Mesendoderm (in vitro differentiated cells): ENCODE measurements around the gene GRID2.
A peak's percentile ranks its signal among the peaks of the same experiment; 100 is the strongest.

Source experiments
- DNase-seq: peaks from one replicate; pipeline ENCODE4 v3.0.0; 2013
- H2AK5ac ChIP-seq: 2 replicates; pipeline ENCODE4 v1.6.1; 2013; ENCODE audit warnings: low read length, inconsistent platforms
- H2BK120ac ChIP-seq: 2 replicates; pipeline ENCODE4 v1.6.1; 2013; ENCODE audit warnings: low read depth, mild to moderate bottlenecking, low read length, moderate library complexity, mixed read lengths
- H2BK15ac ChIP-seq: replicated peaks from 2 replicates; pipeline ENCODE4 v1.6.1; 2013; ENCODE audit warnings: low read depth, mild to moderate bottlenecking, moderate library complexity
- H2BK5ac ChIP-seq: 2 replicates; pipeline ENCODE4 v1.6.1; 2013; ENCODE audit warnings: low read length, inconsistent platforms
- H3K18ac ChIP-seq: 2 replicates; pipeline ENCODE4 v1.6.1; 2013; ENCODE audit warnings: mild to moderate bottlenecking, low read length, mixed read lengths
- H3K23ac ChIP-seq: one replicate; pipeline ENCODE4 v1.6.1; 2013; ENCODE audit warnings: low read length
- H3K27ac ChIP-seq: 2 replicates; pipeline ENCODE4 v1.5.1; 2013; ENCODE audit warnings: low read depth, mild to moderate bottlenecking, inconsistent platforms, low read length, moderate library complexity
- H3K27me3 ChIP-seq: 2 replicates; pipeline ENCODE4 v1.6.1; 2013; ENCODE audit warnings: low read length, control low read depth, mild to moderate bottlenecking, inconsistent platforms; ENCODE audit not compliant: insufficient read depth, poor library complexity
- H3K36me3 ChIP-seq: 2 replicates; pipeline ENCODE4 v1.6.1; 2013; ENCODE audit warnings: low read length, inconsistent platforms; ENCODE audit not compliant: control insufficient read depth, insufficient read depth
- H3K4ac ChIP-seq: one replicate; pipeline ENCODE4 v1.6.1; 2013; ENCODE audit warnings: low read depth, mild to moderate bottlenecking, low read length, moderate library complexity
- H3K4me1 ChIP-seq: 2 replicates; pipeline ENCODE4 v1.6.1; 2013; ENCODE audit warnings: low read depth, low read length, inconsistent platforms; ENCODE audit not compliant: control insufficient read depth
- H3K4me2 ChIP-seq: 2 replicates; pipeline ENCODE4 v1.6.1; 2013; ENCODE audit warnings: low read length
- H3K4me3 ChIP-seq: 2 replicates; pipeline ENCODE4 v1.5.1; 2013; ENCODE audit warnings: mild to moderate bottlenecking, low read length
- H3K56ac ChIP-seq: one replicate; pipeline ENCODE4 v1.6.1; 2013; ENCODE audit warnings: low read length
- H3K79me1 ChIP-seq: 2 replicates; pipeline ENCODE4 v1.6.1; 2013; ENCODE audit warnings: low read length, inconsistent platforms
- H3K79me2 ChIP-seq: 2 replicates; pipeline ENCODE4 v1.6.1; 2013; ENCODE audit warnings: mild to moderate bottlenecking, low read length; ENCODE audit not compliant: control insufficient read depth, insufficient read depth
- H3K9ac ChIP-seq: 2 replicates; pipeline ENCODE4 v1.6.1; 2013; ENCODE audit warnings: low read length, inconsistent platforms
- H4K5ac ChIP-seq: one replicate; pipeline ENCODE4 v1.6.1; 2013; ENCODE audit warnings: low read length
- H4K8ac ChIP-seq: one replicate; pipeline ENCODE4 v1.6.1; 2013; ENCODE audit warnings: low read depth, mild to moderate bottlenecking, control low read depth, low read length, moderate library complexity
- WGBS: extraction: QIAGEN DNeasy Blood & Tissue Kit; methylation state at CpG from one replicate; pipeline ENCODE4 v1.1.7; 2013; ENCODE audit warnings: low lambda C conversion rate, missing lambda C conversion rate; ENCODE audit not compliant: insufficient coverage; ENCODE audit errors: extremely low coverage; 5-methylcytosine and 5-hydroxymethylcytosine counted together

Gene GRID2

GRCh38 chr4:92658318-92658717 lies 354.6 kb downstream of the GRID2 start:
- H2BK15ac ChIP-seq: no peak overlapping the region
- no CpG with 5 or more reads among the region's 2 CpGs for WGBS
- no peak overlapping the region for H3K27ac ChIP-seq

GRCh38 chr4:92677805-92678204 lies 374.0 kb downstream of the GRID2 start:
- Histone ChIP-seq H3K4ac (no peak overlapping the region), H2AK5ac (no peak overlapping the region)
- DNase-seq: no peak

More at GRCh38 chr4:92658318-92658717, 354.6 kb downstream of the GRID2 start:
- H3K79me1 ChIP-seq: no peaks in the 10 kb centered on the region
- H3K56ac ChIP-seq: no peak overlapping the region
- H3K4me1 ChIP-seq: peaks cover 3% of the 10 kb centered on the region
- no peak overlapping the region for H4K5ac ChIP-seq
- H3K18ac ChIP-seq: no peak overlapping the region
- H2BK120ac ChIP-seq: no peak overlapping the region
- H3K79me2 ChIP-seq: peaks cover 6% of the 10 kb centered on the region
- H3K4me3 ChIP-seq: no peak overlapping the region
- no peak overlapping the region for H3K4ac ChIP-seq
- no peak overlapping the region for H3K4me2 ChIP-seq
- H3K23ac ChIP-seq: no peak overlapping the region
- no peak overlapping the region for H2AK5ac ChIP-seq
- H3K36me3 ChIP-seq: no peaks in the 10 kb centered on the region
- no peak for DNase-seq
- no peak overlapping the region for H3K9ac ChIP-seq
- H4K8ac ChIP-seq: no peak overlapping the region
- H2BK5ac ChIP-seq: no peak overlapping the region
- H3K27me3 ChIP-seq: no peaks in the 10 kb centered on the region

GRCh38 chr4:92678292-92678691 lies 374.5 kb downstream of the GRID2 start:
- no peak overlapping the region for H3K4me2 ChIP-seq
- no peaks in the 10 kb centered on the region for H3K27me3 ChIP-seq
- H2BK5ac ChIP-seq: no peak overlapping the region
- no peaks in the 10 kb centered on the region for H3K79me2 ChIP-seq
- H2AK5ac ChIP-seq: no peak overlapping the region
- no peak overlapping the region for H3K18ac ChIP-seq
- no peak for DNase-seq
- H2BK120ac ChIP-seq: no peak overlapping the region
- no peak overlapping the region for H4K8ac ChIP-seq
- no peaks in the 10 kb centered on the region for H3K79me1 ChIP-seq
- H3K4me1 ChIP-seq: no peaks in the 10 kb centered on the region
- H4K5ac ChIP-seq: no peak overlapping the region
- WGBS: no CpG with 5 or more reads among the region's 4 CpGs
- no peak overlapping the region for H3K4ac ChIP-seq
- H2BK15ac ChIP-seq: no peak overlapping the region
- no peak overlapping the region for H3K23ac ChIP-seq
- no peak overlapping the region for H3K9ac ChIP-seq
- H3K36me3 ChIP-seq: no peaks in the 10 kb centered on the region
- no peak overlapping the region for H3K4me3 ChIP-seq
- H3K56ac ChIP-seq: no peak overlapping the region
- H3K27ac ChIP-seq: no peak overlapping the region

More at GRCh38 chr4:92677805-92678204, 374.0 kb downstream of the GRID2 start:
- H4K8ac ChIP-seq: no peak overlapping the region
- no peak overlapping the region for H3K9ac ChIP-seq
- no peaks in the 10 kb centered on the region for H3K27me3 ChIP-seq
- no peak overlapping the region for H3K23ac ChIP-seq
- H2BK15ac ChIP-seq: no peak overlapping the region
- H3K79me2 ChIP-seq: no peaks in the 10 kb centered on the region
- H3K18ac ChIP-seq: no peak overlapping the region
- H3K4me3 ChIP-seq: no peak overlapping the region
- no peak overlapping the region for H4K5ac ChIP-seq
- H3K4me1 ChIP-seq: no peaks in the 10 kb centered on the region
- H3K79me1 ChIP-seq: no peaks in the 10 kb centered on the region
- no CpG with 5 or more reads among the region's 3 CpGs for WGBS
- H3K4me2 ChIP-seq: no peak overlapping the region
- no peak overlapping the region for H3K27ac ChIP-seq
- no peak overlapping the region for H2BK5ac ChIP-seq
- H3K56ac ChIP-seq: no peak overlapping the region
- H3K36me3 ChIP-seq: no peaks in the 10 kb centered on the region
- no peak overlapping the region for H2BK120ac ChIP-seq

- H3K23ac ChIP-seq: no peak overlapping the region
- H2AK5ac ChIP-seq: no peak overlapping the region
- H3K36me3 ChIP-seq: no peaks in the 10 kb centered on the region
- no peak overlapping the region for H3K4me2 ChIP-seq
- H3K18ac ChIP-seq: no peak overlapping the region
- no peak overlapping the region for H3K27ac ChIP-seq
- WGBS: no CpG with 5 or more reads among the region's 1 CpG
- DNase-seq: no peak
- H3K56ac ChIP-seq: no peak overlapping the region
- no peak overlapping the region for H3K4me3 ChIP-seq
- no peaks in the 10 kb centered on the region for H3K4me1 ChIP-seq
- H3K79me2 ChIP-seq: no peaks in the 10 kb centered on the region
- H4K8ac ChIP-seq: no peak overlapping the region
- H3K79me1 ChIP-seq: no peaks in the 10 kb centered on the region
- H2BK15ac ChIP-seq: no peak overlapping the region
- no peak overlapping the region for H2BK5ac ChIP-seq
- no peaks in the 10 kb centered on the region for H3K27me3 ChIP-seq
- no peak overlapping the region for H3K9ac ChIP-seq
- H2BK120ac ChIP-seq: no peak overlapping the region
- H3K4ac ChIP-seq: no peak overlapping the region
- H4K5ac ChIP-seq: no peak overlapping the region
Observed at GRCh38 chr4:92679149-92679548, 375.4 kb downstream of the GRID2 start.

- no peak overlapping the region for H3K18ac ChIP-seq
- H3K23ac ChIP-seq: no peak overlapping the region
- no peaks in the 10 kb centered on the region for H3K79me2 ChIP-seq
- no peak overlapping the region for H2BK5ac ChIP-seq
- no peak overlapping the region for H4K8ac ChIP-seq
- H2BK15ac ChIP-seq: no peak overlapping the region
- peak; percentile 22 for DNase-seq
- peaks cover 1% of the 10 kb centered on the region for H3K79me1 ChIP-seq
- H3K4me2 ChIP-seq: no peak overlapping the region
- H2BK120ac ChIP-seq: no peak overlapping the region
- H3K4ac ChIP-seq: no peak overlapping the region
- H4K5ac ChIP-seq: no peak overlapping the region
- H2AK5ac ChIP-seq: no peak overlapping the region
- H3K9ac ChIP-seq: no peak overlapping the region
- no peaks in the 10 kb centered on the region for H3K4me1 ChIP-seq
- no peak overlapping the region for H3K56ac ChIP-seq
- no peak overlapping the region for H3K27ac ChIP-seq
- no peaks in the 10 kb centered on the region for H3K36me3 ChIP-seq
- H3K27me3 ChIP-seq: no peaks in the 10 kb centered on the region
- WGBS: no CpG with 5 or more reads among the region's 3 CpGs
- no peak overlapping the region for H3K4me3 ChIP-seq
Observed at GRCh38 chr4:92714640-92715039, 410.9 kb downstream of the GRID2 start.

GRCh38 chr4:92733231-92733630 lies 429.5 kb downstream of the GRID2 start:
- Histone ChIP-seq H3K4me1 (peaks cover 4% of the 10 kb centered on the region), H2BK5ac (no peak overlapping the region), H4K8ac (no peak overlapping the region), H2AK5ac (no peak overlapping the region), H3K4me3 (no peak overlapping the region), H3K18ac (no peak overlapping the region), H3K23ac (no peak overlapping the region), H3K27ac (no peak overlapping the region), H3K36me3 (no peaks in the 10 kb centered on the region), H3K9ac (no peak overlapping the region), H2BK120ac (no peak overlapping the region), H3K79me2 (no peaks in the 10 kb centered on the region), H2BK15ac (no peak overlapping the region), H3K27me3 (no peaks in the 10 kb centered on the region), H3K4ac (no peak overlapping the region), H3K56ac (no peak overlapping the region), H3K79me1 (no peaks in the 10 kb centered on the region), H3K4me2 (no peak overlapping the region), H4K5ac (no peak overlapping the region)
- no CpG with 5 or more reads among the region's 1 CpG for WGBS
- peak; percentile 78 for DNase-seq
